HG03354 (cell line): ENCODE measurements around the gene MINDY4.

Source experiments
- ATAC-seq: cut with Tn5 transposase; IDR thresholded peaks from one replicate; pipeline ENCODE4 v1.9.1; 2021; ENCODE audit warnings: mild to moderate bottlenecking; ENCODE audit not compliant: unreplicated experiment, poor library complexity, severe bottlenecking

Gene MINDY4

DNA sequence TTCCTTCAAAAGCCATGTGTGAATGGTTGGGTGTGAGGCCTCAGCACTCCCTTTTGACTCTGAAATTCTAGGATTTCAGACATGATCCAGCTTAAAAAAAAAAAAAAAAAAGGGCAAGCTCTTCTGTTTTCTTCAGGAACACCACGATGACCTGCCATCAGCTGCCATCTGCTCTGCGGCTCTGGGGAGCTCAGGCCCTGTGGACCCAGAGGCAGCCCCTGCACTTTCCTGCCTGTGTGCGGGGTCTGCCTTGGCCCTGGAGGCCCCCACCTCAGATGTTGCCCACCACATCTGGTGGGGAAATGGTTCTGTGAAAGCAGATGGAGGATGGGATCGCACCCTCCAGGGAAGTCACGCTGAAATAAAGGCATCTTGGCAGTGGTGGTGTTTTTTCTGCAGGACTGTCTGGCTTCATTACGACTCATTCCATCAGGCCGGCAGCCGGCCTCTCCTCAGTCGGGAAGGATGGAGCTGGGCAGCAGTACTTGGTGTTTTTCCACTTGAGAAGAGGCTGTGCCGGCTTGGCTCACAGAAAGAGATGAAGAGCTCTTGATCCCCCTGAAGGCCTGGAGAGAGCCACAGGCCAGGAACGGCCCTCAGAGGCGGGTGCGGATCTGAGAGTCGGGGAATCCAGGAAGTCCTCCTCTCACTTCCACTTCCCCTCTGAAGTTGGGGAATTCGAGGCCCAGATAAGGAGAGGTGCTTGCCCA, 74.4 kb downstream of the MINDY4 start:
- ATAC-seq = no peak

DNA sequence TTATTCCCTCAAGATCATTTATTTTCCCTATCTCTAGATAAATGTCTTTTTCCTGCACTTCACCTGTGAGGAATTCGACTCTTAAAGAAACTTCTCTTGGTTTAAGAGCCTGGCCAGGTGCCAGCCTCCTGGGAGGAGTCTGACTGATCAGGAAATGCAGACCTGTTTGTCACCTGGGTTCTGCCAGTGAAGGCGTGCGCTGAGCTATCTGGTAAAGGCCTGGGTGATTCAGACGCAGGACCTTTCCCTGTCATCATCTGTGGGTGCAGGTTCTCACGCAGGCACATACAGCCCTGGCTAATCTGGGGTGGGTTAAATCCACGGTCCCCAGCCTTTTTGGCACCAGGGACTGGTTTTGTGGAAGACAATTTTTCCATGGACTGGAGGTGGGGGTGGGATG, 75.2 kb downstream of the MINDY4 start:
- no peak for ATAC-seq

DNA sequence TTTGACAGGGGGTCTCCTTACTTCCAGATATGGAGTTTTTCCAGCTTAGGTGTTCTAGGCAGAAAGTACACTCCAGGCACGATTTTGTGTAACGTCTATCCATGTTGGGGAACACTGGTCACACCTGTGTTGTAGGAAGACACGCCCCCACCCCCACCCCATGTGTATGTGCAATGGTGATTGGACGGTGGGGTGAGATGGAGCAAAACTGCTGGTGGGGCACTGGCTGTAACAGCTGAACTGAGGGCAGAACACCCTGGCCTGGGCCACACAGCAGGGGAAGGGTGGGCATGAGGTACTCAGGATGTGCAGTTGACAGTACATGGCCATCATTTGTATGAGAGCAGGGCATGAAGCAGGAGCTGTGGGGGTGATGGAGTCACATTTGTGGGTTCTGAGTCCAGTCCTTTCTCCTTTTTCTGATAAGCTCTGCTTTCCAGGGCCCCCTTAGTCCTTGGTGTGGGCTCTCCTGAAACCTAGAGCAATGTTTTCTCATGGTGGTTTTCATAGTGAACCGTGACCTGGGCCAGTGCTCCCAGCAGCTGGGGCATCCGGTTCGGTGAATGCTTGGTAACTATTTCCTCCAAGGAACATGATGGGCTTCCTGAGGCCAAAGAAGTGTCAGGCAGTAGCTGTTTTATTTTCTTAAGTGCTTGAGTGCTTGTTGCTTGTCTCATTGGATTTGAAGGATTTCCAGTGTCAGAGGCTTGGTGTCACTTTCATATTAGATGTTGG, 77.1 kb downstream of the MINDY4 start:
- no peak for ATAC-seq

DNA sequence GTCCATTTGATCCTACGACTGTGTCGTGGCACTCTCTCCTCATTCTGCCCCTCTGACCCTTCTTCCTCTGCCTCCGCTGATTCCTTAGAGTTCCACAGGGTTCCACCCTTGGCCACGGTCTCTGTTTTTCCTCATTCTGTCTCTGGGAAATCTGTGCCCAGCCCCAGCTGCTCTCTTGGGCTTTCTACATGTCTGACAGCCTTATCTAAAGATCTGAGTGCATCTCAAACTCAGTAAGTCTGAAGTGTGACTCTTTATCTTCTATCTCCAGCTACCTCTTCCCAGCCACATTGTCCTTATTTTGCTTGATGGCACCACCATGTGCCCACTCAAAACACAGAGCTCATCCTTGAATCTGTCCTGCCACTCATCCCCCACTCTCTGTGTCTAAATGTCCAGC, 78.3 kb downstream of the MINDY4 start:
- no peak for ATAC-seq

DNA sequence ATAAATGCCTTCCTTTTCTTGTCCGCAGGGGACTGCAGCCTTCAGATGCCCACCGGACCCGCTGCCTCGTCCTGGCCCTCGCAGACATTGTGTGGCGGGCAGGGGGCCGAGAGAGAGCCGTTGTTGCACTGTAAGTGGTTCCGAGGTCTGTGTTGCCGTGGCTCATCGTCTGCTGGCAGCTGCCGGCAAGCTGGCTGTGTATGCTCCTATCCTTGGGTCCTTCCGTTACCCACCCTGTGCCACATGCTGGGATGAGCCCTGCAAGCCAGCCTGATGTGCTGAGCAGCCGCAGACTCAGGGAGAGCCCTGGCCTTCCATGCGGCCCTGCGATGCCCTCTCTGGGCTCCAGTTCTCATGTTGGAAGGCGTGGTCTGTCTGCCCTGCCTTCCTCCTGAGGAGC, 79.2 kb downstream of the MINDY4 start:
- ATAC-seq = no peak

DNA sequence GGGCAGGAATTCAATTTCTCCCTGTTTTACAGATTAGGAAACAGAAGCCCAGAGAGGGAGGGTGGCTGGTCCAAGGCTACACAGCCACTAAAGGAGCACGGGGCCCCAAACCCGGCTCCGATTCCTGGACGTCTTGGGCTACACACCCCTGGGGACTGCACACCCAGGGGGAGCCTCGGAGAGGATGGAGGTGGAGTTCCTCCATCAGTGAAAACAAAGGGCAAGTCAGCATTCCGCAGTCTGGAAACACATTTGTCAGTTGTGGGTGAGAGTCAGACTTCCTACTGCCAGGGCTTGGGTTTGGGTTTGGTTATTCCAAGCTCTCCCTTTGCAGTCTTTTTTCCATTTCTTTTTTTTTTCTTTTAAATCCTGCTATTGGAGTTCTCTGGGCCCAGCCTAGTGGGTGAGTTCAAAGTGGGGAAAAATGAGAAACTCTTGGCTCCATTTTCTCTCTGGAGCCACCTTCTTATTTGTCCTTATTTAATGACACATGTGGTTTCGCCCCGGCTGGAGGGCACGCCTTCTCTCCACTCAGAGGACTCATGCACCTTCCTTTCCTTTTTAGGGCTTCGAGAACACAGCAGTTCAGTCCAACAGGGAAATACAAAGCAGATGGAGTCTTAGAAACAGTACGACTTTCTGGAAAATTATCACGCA, 80.6 kb downstream of the MINDY4 start:
- no peak for ATAC-seq

DNA sequence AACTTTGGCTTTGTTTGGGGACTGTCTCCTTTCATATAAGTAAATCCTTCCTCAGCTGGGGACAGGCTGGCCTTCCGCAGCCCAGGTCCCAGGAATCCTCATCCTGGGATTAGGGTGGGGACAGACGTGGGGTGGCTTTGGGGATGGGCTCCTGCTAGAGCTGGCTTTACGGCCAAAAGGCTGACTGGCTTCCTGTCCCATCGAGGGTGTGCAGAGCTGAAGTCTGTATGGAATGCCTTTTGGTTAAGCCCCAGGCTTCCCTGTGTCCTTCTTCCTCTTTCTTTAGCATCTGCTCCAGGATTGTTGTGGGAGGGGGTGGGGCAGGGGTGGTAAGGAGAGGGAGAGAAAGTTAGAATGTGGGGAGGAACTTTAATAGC, 81.1 kb downstream of the MINDY4 start:
- ATAC-seq = no peak

DNA sequence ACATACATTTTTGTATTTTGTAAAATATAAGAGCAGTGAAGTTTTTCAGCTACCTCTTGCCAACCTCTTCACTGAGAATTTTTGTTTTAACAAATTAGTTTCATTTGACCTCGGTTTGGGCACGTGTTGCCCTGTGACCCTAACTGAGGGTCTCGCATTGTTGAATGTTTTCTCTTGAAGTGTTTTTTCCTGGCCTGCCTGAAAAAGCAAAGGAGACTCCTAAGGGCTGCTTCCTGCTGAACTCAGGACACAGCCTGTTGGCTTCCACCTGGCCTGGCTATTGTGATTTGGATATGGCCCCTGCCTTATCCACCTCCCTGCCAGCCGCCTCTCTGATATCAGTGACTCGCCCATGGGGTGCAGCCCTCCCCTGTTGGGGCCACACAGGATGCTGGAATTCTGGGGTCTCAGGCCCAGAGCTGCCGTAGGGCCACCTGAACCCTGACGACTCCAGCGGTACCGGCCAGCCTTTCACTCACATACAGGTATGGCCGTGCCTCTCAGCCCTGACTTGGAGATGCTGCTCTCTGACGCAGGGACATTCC, 81.6 kb downstream of the MINDY4 start:
- ATAC-seq = no peak

DNA sequence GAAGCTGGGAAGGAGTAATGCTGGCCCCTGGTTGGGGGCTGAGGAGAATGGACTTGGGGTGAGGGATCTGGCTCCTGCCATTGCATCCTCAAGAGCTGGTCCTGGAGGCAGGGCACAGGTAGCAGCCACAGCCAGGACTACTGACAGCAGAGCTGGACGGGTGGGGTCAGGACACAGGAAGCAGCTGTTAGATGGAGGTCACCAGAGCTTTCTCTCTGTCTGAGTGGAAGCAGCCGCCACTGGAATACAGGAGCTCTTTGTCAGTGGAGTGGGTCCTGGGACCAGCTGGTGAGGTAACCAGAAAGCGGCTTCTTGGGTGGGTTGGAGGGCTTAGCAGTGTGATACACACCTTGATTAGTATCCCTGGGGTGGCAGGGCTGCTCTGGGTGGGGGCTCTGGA, 82.4 kb downstream of the MINDY4 start:
- ATAC-seq = no peak

DNA sequence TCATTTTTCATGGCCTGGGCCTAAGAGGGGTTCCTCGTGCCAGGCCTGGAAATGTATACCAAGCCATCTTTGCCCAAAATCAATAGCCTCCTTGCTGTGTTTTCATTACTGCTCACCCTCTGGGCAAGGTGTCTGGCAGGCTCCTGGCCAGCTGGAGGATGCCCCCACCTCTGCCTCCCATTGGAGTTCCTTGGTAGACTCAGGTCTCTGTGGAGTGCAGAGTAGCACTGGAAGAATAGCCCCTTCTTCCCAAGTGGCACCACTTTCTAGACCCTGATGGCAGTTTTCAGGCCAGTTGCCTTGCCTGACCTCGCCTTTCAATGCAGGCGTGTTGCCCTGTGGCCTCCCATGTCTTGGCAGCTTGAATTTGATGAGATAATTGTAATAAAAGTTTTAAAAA, 84.7 kb downstream of the MINDY4 start:
- no peak for ATAC-seq

DNA sequence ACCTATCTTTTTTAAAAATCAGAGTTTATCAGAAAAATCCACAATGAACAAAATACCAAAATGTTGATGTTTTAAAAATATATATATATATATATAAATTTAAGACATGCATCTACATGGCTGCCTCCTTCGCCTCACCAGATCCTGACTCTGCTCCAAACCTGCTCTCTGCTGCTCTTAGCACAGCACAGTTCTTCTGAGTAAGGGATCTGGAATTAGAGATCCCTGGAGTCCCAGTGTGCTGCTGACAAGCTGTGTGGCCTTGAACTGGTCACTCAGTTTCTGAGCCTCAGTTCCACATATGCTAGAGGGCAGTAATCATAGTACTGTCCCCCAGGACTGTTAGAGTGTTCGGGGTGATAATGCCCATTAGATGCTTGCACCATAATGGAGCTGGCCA, 87.4 kb downstream of the MINDY4 start:
- ATAC-seq = no peak

DNA sequence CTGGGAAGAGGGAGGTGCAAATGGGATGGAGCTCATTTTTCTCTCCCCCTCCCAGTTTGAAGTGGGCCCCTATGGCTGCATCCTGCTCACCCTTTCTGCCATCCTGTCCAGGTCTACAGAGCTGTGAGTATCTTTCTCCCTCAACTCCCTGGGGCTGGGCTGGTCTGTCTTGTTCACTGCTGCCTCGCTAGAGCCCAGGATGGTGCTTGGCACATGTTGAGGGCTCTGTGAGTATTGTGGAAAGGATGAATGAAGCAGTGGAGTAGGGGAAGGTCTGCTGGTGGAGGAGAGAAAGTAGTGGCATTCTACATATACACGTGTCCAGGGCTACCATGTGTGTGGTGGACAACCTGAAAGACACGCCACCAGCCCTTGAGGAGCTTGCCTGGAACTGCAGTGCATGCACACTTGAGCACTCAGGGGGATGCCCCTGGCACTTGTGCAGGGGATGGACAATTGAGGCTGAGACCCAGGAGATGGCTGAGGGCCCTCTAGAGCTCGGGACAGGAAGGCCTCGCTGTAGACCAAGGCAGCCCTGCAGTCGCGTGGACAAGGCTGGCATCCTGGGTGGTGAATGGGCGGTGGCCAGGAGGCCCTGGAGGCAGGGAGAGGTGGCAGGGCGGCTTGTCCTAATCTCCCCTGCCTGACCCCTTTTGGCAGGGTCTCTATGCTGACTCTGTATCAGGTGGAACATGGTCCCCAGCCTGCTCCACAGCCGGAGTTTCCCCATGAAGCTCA, 88.2 kb downstream of the MINDY4 start:
- ATAC-seq = no peak

DNA sequence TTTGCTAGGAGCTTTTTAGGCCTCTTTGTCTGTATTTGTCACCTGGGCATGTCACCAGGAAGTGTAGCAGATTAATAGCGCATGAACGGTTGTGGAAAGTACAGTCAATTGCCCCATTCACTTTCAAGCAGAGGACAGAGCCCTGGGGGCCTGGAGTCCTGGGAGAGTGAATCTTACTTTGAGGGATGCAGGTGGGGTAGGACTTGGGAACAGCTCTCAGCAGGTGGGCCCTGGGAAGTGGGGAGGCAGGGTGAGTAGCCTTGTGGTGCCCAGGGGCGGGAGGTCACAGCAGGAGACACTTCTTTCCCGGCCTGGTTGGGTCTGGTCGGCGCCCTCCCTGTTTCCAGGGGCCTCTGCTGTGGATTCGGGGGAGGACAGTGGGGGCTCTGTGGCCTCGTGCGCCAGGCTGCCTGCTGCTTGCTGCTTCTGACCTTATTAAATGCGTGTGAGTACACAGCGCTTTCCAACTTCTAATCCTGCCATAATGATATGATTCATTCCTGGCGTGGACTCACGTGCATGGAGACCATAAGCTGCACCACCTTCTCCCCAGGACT, 88.8 kb downstream of the MINDY4 start:
- no peak for ATAC-seq

DNA sequence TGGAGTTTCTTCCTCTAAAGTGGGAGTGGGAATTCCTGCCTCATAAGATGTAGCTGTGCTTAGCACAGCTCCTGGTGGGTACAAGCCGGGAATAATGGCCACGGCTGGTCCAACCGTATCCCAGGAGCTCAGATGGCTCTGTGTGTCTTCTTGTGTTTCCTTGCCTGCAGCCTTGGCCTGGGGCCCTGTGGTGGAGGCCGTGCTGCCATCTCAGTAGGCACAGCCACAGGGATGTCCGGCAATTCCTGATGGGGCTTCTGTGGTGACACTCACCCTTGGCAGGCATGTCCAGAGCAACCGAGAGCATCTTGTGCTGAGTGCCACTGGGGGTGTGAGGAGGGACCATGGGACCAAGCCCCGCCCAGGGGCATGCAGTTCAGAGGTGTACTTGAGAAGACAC, 90.4 kb downstream of the MINDY4 start:
- ATAC-seq = no peak

DNA sequence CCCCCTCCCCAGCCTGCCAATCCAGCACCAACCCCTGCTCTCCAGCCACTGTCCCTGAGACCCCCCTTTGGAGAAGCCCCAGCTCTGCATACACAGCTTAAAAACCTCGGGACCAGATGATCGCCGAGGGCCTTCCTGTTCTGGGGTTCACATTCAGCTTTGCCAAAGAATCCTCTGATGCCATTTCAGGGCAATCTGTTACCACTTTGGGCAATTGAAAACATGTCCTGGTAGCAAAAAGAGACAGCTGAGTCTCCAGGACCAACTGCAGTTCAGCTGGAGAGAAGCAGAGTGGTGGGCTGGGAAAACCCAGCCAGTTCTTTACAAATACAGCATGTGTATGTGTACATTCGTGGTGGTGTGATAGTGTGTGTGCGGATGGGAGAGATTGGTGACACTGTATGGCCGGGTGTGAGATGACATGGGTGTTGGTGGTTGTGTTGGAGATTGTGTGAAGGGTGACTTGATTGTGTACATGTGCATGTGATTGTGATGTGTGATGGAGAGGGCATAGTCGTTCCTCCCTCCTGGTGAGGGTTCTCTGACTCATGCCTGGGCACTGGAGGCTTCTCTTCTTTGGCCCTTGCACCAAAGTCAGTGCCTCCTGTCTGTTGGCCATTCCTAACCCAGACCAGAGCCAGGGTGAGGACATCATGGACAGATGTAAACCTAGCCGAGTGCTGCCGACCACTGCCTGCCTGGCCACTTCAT, 91.9 kb downstream of the MINDY4 start:
- no peak for ATAC-seq

DNA sequence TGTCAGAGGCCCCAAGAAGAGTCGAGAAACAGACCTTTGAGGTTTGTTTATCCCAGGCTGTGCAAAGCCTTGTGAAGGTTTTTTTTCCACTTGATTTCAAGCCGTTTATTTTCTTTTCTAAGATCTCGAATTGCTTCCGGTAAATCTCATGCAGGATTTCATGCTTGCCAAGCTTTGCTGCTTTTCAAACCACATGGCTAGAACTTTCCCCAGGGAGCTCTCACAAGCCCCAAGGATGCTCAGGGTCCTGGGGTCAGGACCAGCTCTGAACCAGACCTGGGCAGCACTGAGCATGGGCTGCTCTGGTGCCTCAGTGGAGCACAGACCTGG, 92.5 kb downstream of the MINDY4 start:
- no peak for ATAC-seq

DNA sequence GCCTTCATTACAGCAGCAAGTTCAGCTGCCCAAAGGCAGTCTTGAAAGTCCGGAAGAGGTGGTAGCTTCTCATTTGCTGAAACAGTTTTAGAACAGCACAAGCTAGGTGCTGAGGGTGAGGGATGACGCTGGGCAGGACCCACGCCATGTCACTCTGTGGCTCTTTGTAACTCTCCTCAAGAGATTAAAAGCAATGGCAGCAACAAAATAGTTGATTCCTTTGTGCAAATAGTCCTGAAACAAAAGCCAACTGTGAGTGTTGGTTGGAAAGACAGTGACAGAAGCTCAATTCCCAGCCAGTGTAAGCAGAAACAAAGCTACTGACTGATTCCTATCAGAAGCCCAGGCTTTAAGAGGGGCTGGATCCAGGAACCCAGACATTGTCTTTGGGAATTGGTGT, 92.9 kb downstream of the MINDY4 start:
- ATAC-seq = no peak

DNA sequence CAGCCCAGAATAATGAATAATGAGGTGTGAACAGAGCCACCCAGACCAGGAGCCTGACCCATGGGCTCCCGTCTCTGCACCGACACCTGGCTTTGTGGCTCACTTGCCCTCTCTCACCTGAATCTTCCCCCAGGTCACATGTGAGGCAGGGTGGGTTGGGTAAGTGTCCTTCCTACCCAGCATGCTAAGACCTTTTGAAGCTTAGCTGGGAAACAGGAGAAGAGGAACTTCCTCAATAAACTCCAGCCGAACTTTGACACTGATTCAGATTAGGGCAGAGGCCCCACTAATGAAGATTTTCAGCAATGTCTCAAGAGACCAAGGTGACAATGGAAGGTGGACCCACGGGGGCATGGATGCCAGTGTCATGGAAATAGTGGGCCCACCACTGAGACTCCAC, 93.9 kb downstream of the MINDY4 start:
- no peak for ATAC-seq

DNA sequence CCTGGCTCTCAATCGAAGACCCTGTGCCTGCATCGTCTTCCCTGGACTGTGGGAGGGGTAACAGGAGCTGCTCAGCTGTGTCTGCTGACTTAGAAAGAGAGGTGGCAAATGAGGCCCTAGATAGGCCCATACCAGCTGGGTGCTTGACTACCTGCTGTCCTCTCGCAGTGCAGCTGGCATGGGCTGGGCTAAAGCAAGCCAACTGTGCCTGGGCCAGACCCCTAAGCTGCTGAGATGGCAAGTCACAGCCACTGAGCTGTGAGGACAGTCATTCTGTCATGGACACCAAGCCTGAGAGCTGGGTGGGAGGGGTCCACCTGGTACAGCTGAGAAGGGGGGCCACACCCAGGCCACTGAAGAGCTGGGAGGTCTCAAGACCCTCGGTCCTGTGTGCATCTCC, 94.6 kb downstream of the MINDY4 start:
- no peak for ATAC-seq
